ENCODE results near the gene MPST. TPM values are rescaled to one million over a fixed set of nuclear protein-coding genes. Genes with fewer than 3 reads are reported as not detected.

Gene MPST
- polyA plus RNA-seq, 1 experiment = 45.5 TPM

- Histone ChIP-seq H3K4me3 (ENCODE audit: low read depth, low read length) (no peak overlapping the region), H3K36me3 (ENCODE audit: control insufficient read depth, insufficient read depth, low read length) (no peaks in the 10 kb centered on the region), H3K27me3 (ENCODE audit: control insufficient read depth, insufficient read depth, low read length) (peaks cover 13% of the 10 kb centered on the region)
- CTCF ChIA-PET = no interaction called here
- no peak for TF ChIP-seq CTCF (IDR thresholded peaks at IDR 0.05; ENCODE audit: insufficient read depth, low read depth, low read length)
- DNase-seq (ENCODE audit: low read depth) = no peak
- POLR2A ChIA-PET = no interaction called here
These were observed 9.4 kb upstream of the MPST start for GRCh38 chr22:37010174-37010573.

GRCh38 chr22:37010976-37011375 is 8.6 kb upstream of the MPST start:
- Histone ChIP-seq H3K4me3 (ENCODE audit: low read depth, low read length) (no peak overlapping the region), H3K27me3 (ENCODE audit: control insufficient read depth, insufficient read depth, low read length) (peaks cover 13% of the 10 kb centered on the region), H3K36me3 (ENCODE audit: control insufficient read depth, insufficient read depth, low read length) (no peaks in the 10 kb centered on the region)
- CTCF ChIA-PET = interaction anchor here (1.3 kb wide), 1 partner anchor 35 kb away, joined by 6 read pairs; no protein-coding TSS in a partner anchor
- no peak for TF ChIP-seq CTCF (IDR thresholded peaks at IDR 0.05; ENCODE audit: insufficient read depth, low read depth, low read length)
- DNase-seq (ENCODE audit: low read depth) = no peak
- POLR2A ChIA-PET = no interaction called here

GRCh38 chr22:37011472-37011871 is 8.1 kb upstream of the MPST start:
- Histone ChIP-seq H3K36me3 (ENCODE audit: control insufficient read depth, insufficient read depth, low read length) (peaks cover 3% of the 10 kb centered on the region), H3K4me3 (ENCODE audit: low read depth, low read length) (no peak overlapping the region), H3K27me3 (ENCODE audit: control insufficient read depth, insufficient read depth, low read length) (peaks cover 13% of the 10 kb centered on the region)
- POLR2A ChIA-PET = no interaction called here
- TF ChIP-seq CTCF (IDR thresholded peaks at IDR 0.05; ENCODE audit: insufficient read depth, low read depth, low read length) = no peak
- no peak for DNase-seq (ENCODE audit: low read depth)
- CTCF ChIA-PET = interaction anchor here (1.3 kb wide), 1 partner anchor 35 kb away, joined by 6 read pairs; no protein-coding TSS in a partner anchor

GRCh38 chr22:37012262-37012904 is 7.2 kb upstream of the MPST start:
- Histone ChIP-seq H3K4me3 (ENCODE audit: low read depth, low read length) (no peak overlapping the region), H3K36me3 (ENCODE audit: control insufficient read depth, insufficient read depth, low read length) (peaks cover 3% of the 10 kb centered on the region), H3K27me3 (ENCODE audit: control insufficient read depth, insufficient read depth, low read length) (peaks cover 6% of the 10 kb centered on the region; the same call in 1 of the 2 replicates)
- ChIA-PET CTCF (interaction anchor here (1.5 to 2.4 kb wide), 2 partner anchors 10 to 33 kb away, joined by 3 to 9 read pairs; no protein-coding TSS in a partner anchor), POLR2A (no interaction called here)
- no peak for DNase-seq (ENCODE audit: low read depth)
- no peak for TF ChIP-seq CTCF (IDR thresholded peaks at IDR 0.05; ENCODE audit: insufficient read depth, low read depth, low read length)

GRCh38 chr22:37012956-37013355 is 6.6 kb upstream of the MPST start:
- TF ChIP-seq CTCF (IDR thresholded peaks at IDR 0.05; ENCODE audit: insufficient read depth, low read depth, low read length) = no peak
- peaks cover 5% of the 10 kb centered on the region for H3K36me3 ChIP-seq (ENCODE audit: control insufficient read depth, insufficient read depth, low read length)
- no peak overlapping the region for H3K4me3 ChIP-seq (ENCODE audit: low read depth, low read length)
- DNase-seq (ENCODE audit: low read depth) = no peak
- CTCF ChIA-PET = interaction anchor here (1.5 to 2.4 kb wide), 2 partner anchors 9 to 32 kb away, joined by 3 to 9 read pairs; no protein-coding TSS in a partner anchor
- peaks cover 2% of the 10 kb centered on the region; the same call in 1 of the 2 replicates for H3K27me3 ChIP-seq (ENCODE audit: control insufficient read depth, insufficient read depth, low read length)
- POLR2A ChIA-PET = no interaction called here
